Stimulated activated CD8-positive, alpha-beta memory T cell treated with anti-CD3 and anti-CD28 coated beads, Interleukin-15, amount 100 ng/mL, for 24 hours (primary cell): Measurements from ENCODE around the gene CCBE1.
"Not testable (repeated sequence)": the region's sequence is repeated elsewhere in the genome, so short reads cannot be mapped to it uniquely, and the experiment has no call there.

Source experiments
- DNase-seq: peaks from one replicate; pipeline ENCODE4 v3.0.0-alpha.2; 2020; ENCODE audit warnings: low read depth

The CCBE1 gene

GRCh38 chr18:59539108-59539507 is 158.1 kb downstream of the CCBE1 start:
- no peak for DNase-seq

GRCh38 chr18:59537579-59537978 is 159.6 kb downstream of the CCBE1 start:
- no peak for DNase-seq

GRCh38 chr18:59536166-59536565 is 161.1 kb downstream of the CCBE1 start:
- no peak for DNase-seq

GRCh38 chr18:59535055-59535454 is 162.2 kb downstream of the CCBE1 start:
- DNase-seq, result no peak

- no peak for DNase-seq
Observed at GRCh38 chr18:59528866-59529265, 168.4 kb downstream of the CCBE1 start.

- no peak for DNase-seq
Observed at GRCh38 chr18:59520562-59521355, 176.5 kb downstream of the CCBE1 start.

- no peak for DNase-seq
Observed at GRCh38 chr18:59518705-59519104, 178.5 kb downstream of the CCBE1 start.

GRCh38 chr18:59517446-59518165 is 179.6 kb downstream of the CCBE1 start:
- DNase-seq, result no peak

GRCh38 chr18:59516356-59517155 is 180.7 kb downstream of the CCBE1 start:
- no peak for DNase-seq

- not testable (repeated sequence) for DNase-seq
Observed at GRCh38 chr18:59515956-59516355, 181.3 kb downstream of the CCBE1 start.

GRCh38 chr18:59515147-59515546 is 182.1 kb downstream of the CCBE1 start:
- DNase-seq, result no peak

- DNase-seq, result no peak
Observed at GRCh38 chr18:59514203-59514602, 183.0 kb downstream of the CCBE1 start.

GRCh38 chr18:59512025-59512755 is 185.0 kb downstream of the CCBE1 start:
- no peak for DNase-seq

- no peak for DNase-seq
Observed at GRCh38 chr18:59509481-59510442, 187.5 kb downstream of the CCBE1 start.

- DNase-seq, result no peak
Observed at GRCh38 chr18:59505356-59505755, 191.9 kb downstream of the CCBE1 start.

- DNase-seq, result no peak
Observed at GRCh38 chr18:59502274-59503175, 194.7 kb downstream of the CCBE1 start.

GRCh38 chr18:59501920-59502273 is 195.3 kb downstream of the CCBE1 start:
- DNase-seq, result no peak

GRCh38 chr18:59500765-59501164 is 196.5 kb downstream of the CCBE1 start:
- no peak for DNase-seq

GRCh38 chr18:59498506-59499086 is 198.6 kb downstream of the CCBE1 start:
- no peak for DNase-seq
